NCI-H2081 (cell line): ENCODE measurements around the gene PRKCA.
"Not testable (repeated sequence)": the region's sequence is repeated elsewhere in the genome, so short reads cannot be mapped to it uniquely, and the experiment has no call there.

ENCODE experiments used
- DNase-seq, 2 experiments: peaks; one replicate each; lab custom pipeline; 2025; lab: John Stamatoyannopoulos, UW

PRKCA gene

DNA sequence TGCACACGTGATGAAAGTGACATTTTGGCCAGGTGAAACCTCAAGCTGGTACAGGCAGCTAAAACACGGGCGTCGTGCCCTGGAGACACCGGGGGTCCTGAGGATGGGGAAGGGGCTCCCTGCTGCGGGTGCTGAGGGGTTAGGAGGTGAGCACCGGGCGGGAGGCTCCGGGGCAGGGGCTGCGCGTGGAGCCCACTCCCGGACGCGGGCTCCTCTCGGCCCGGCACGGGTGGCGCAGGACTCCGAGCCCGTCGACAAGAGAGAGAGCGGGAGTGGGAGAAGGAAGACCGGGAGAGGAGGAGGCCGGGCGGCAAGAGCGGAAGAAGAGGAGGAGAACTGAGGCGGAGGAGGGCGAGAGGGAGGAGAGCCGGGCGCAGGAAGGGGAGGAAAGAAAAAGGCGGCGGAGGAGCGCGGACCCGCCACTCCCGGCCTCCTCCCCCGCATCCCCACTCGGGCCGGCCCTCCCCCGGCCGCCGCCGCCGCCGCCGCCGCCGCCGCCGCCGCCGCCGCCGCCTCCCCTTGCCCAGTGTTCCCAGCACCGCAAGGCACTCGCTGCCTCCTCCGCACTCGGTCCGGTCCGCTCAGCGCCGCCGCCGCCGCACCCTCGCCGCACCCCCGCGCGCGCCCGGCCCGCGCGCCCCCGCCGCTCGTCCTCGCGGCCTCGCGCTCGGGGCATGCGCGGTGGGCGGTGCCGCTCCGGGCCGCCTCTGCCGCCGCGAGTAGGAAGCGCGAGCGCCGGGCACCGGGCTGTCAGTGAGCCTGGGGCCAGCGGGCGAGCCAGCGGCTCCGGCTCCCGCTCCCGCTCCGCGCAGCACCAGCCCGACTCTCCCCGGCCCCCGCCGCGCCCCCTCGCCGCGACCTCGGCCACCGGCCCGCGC lies at the start of gene PRKCA:
TSS of gene PRKCA (plus strand) at position 750 of the 878 bp plus-strand sequence.
- DNase-seq: peak; percentile 84 to 86

DNA sequence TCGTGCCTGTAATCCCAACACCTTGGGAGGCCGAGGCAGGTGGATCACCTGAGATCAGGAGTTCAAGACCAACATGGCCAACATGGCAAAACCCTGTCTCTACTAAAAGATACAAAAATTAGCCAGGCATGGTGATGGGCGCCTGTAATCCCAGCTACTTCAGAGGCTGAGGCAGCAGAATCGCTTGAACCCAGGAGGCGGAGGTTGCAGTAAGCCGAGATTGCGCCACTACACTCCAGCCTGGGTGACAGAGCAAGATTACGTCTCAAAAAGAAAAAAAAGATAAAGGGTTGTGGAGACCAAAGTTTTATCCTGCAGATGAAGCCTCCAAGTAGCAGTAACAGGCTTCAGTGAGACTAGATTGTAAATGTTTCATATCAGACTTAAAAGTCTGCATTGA lies 49.0 kb upstream of the PRKCA start:
- not testable (repeated sequence) for DNase-seq

DNA sequence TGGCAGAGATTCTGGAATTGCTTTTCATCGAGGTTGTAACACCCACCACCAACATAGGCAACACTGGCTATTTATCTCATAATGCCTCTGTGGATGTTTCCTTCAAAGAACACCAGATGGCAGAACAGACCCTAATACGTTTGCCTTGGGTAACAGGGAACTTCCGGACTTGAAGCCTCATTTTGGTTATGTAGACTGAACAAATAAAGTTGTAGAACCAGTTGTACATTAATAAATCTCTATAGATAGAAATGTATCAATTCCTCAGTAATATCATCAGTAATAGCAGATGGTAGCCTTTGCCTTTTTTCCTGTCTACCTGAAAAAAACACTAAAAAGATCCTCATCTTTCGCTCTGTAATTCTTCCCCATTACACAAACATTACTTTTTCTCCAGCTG lies 47.3 kb upstream of the PRKCA start:
- peak; percentile 79 to 86 for DNase-seq

DNA sequence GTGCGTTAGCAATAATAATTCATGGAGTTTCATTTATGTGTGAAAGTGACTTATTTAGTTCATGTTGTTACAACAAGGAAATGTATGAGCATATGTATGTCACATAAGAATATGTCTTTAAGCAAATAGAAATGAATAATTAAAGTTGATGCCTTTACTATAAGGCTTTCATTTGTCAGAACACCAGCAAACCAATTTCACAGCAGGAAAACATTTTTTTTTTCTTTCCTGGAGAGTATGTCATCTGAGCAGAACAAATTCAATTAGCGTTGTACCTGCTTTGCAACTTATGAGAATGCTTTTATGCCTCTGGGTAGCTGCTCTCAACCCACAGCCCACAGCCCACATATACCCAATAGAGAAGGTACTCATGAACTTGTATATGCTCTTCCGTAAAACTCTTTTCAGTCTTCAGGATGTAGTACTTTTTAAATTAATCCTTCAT lies 46.9 kb upstream of the PRKCA start:
- peak in 1 of 2 experiments; percentile 7 for DNase-seq

DNA sequence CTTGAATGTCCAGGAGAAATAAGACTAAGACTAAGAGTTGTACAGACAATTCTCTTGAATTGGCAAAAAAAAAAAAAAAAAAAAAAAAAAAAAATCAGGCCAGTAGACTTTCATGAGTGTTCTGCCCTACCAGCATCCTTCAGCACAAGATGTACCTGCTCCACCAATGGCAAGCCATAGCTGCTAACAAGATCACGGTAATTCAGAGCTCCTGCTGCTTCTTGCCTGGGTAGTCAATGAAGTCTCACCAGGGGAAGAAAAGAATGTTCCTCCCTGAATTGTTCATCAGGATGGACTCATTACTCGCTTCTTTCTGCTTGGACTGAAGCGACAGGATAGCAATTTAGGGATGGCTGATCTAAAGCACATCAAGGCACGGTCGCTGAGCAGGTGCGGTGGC lies 42.1 kb upstream of the PRKCA start:
- no peak for DNase-seq

DNA sequence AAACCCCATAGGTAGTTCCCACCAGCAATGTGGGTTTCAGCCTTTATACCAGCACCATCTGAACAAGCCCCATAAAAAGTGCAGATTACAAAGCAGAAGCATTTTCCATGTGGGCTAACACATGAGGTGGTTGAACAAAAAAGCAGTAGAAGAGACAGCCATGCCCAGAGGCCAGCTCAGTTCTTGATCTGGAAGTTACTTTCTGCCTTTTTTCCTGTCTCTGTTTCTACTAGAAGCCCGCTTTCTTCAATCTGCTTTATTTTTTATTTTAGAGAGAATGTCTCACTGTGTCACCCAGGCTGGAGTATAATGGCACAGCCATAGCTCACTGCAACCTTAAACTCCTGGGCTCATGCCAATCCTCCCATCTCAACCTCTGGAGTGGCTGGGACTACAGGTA lies 41.7 kb upstream of the PRKCA start:
- DNase-seq: no peak

DNA sequence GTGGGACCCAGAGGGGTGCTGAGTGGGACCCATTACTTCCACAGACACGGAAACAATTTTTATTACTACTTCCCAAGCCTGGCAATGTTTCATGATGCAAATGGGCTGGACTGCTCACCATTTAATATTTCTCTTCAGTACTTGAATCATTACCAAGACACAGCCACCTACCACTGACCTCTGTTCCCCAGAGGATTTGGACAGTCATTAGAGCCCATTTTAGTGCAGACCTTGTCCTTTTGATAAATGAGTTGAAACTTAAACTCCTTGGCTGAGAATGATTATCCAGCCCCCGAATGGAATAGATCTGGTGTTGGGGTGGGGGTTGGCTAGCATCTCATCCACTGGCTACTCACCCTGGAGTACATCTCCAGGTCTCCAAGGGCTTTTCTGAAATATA lies 39.6 kb upstream of the PRKCA start:
- DNase-seq: no peak

DNA sequence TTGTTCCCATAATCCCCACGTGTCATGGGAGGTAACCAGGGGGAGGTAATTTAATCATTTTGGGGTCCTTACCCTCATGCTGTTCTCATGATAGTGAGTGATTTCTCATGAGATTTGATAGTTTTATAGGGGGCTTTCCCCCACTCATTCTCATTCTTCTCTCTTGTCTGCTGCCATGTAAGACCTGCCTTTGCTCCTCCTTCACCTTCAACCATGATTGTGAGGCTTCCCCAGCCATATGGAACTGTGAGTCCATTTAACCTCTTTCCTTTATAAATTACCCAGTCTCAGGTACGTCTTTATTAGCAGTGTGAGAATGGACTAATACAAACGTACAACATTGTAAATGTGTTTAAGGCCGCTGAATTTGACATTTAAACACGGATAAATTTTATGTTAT lies 37.7 kb upstream of the PRKCA start:
- DNase-seq: no peak

DNA sequence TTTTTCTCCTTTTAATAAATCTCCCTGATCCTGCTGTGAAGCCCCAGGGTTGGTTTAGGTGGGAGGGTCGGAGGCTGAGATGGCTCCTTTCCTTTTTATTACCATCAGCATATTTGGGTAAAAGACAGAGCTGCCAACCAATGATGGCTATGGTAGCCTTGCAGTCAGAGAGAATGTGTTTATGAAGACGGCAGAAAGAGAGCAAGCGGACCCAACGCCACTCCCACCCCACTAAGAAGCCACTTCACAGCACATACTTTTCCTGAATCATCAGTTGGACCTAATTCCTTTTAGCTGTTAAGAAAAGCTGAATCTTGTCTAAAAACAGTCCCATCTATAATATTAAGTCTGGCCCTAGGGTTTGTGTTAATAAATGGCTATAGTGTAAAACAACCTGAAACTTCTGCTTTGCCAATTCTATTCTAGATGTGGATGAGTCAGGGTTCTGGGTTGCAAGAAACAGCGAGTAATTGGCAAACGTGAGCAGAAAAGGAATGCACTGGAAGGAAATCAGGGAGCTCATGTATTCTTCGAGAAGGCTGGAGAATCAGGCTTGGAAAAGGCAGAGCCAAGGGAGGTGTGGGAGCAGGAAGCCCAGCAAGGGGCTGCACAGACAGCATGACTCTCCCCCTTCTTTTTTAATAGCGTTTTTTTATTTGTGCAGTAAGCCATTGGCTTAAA lies 34.0 kb upstream of the PRKCA start:
- DNase-seq: no peak

DNA sequence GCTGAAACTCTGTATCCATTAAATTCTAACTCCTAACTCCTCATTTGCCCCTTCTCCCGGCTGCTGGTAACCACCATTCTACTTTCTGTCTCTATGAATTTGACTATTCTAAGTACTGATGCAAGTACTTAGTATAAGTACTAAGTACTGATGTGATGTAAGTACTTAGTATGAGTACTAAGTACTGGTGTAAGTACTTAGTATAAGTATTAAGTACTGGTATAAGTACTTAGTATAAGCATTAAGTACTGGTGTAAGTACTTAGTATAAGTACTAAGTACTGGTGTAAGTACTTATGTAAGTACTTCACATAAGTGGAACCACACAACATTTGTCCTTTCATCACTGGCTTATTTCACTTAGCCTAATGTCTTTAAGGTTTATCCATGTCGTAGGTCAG lies 32.3 kb upstream of the PRKCA start:
- DNase-seq: no peak

DNA sequence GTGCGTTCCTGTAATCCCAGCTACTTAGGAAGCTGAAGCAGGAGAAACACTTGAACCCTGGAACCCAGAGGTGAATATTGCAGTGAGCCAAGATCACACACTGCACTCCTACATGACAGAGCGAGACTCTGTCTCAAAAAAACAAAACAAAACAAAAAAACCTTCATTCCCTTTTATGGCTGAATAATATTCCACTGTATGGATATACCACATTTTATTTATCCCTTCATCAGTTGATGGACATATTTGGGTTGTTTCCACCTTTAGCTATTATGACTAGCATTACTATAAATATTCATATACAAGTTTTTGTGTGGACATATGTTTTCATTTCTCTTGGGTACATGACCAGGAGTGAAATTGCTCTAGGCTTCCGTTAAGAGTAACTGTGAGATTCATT lies 30.9 kb upstream of the PRKCA start:
- DNase-seq: no peak

DNA sequence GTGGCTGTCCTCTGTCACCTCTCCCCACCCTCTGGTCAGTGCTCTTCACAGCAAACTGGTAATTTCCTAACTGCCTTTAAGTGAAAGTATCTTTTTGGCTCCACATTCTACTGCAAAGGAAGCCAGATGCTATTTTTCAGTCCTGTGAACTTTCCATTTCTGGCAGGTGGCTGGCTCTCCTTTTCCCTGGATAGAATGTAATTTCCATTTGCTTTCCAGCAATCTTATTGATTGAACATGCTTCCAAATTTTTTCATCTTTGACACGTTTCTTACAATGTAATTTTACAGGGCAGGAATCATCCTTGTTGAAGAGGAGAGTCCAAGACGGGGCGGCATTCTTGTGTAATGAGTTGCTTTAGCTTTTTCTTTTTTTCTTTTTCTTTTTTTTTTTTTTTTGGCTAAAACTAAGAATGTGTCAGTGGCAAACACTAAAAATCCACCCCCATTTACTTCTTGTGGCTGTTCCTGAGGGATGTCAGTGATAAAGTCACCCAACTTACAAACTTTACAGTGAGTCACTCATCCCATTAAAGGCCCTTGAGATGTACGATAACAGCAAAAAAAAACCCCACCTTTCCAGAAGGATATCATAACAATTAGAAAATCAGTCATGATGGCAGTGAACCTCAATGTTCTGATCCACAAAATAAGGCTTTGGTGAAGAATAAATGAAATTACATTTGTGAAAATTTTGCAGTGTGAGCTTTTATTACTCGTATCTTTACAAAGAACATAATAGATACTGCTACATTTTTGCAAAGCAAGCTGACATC lies 29.4 kb upstream of the PRKCA start:
- DNase-seq: no peak

DNA sequence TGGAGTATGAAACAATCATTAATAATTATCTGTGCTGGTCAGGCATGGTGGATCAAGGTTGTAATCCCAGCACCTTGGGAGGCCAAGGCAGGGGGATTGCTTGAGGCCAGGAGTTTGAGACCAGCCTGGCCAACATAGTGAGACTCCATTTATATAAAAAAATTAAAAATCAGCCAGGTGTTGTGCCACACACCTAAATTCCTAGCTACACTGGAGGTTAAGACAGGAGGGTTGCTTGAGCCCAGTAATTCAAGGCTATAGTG lies 28.9 kb upstream of the PRKCA start:
- DNase-seq: no peak

DNA sequence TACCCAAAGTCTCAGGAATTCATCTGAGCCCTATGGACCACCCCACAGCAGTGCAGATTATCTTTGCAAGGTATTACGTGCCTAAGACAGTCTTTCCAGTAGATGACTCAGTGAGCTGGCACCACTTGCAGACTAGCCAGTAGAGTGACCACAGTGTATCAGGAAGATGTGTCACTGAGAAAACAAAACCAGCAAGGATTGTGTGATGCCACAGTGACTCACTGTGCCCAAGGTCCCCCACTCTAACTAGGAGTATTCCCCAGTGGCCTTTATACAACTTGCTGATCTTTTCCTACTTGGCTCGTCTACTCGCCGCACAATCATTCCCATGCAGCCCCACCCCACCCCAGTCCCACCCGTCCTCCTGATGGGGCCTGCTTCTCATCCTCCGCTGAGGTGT lies 26.8 kb upstream of the PRKCA start:
- no peak for DNase-seq

DNA sequence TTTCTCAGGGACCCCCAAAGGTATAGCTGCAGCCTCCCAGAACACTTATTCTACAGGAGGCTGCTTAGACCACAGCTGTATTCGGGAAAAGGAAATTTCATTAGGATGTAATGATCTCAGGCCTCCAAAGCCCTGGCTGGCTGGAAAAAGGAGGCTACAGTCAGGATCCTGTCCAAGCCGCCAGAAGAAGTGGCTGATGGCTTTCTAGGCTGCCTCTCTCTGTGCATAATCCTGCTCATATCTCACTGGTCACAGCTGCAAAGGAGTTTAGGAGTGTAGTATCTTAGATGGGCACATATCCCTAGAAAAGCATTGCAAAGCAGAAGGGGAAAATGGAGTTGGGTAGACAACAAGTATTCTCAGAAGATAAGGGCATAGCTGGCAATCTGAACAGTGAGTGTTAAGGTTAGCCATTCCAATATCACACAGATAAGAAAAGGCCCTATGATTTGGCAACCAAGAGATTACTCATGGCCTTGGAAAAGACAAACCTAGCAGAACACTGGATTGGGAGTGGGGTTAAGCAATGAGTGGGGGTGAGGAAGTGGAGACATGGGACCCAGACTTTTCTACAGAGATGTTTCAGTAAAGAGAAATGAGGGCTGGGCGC lies 26.0 kb upstream of the PRKCA start:
- no peak for DNase-seq

DNA sequence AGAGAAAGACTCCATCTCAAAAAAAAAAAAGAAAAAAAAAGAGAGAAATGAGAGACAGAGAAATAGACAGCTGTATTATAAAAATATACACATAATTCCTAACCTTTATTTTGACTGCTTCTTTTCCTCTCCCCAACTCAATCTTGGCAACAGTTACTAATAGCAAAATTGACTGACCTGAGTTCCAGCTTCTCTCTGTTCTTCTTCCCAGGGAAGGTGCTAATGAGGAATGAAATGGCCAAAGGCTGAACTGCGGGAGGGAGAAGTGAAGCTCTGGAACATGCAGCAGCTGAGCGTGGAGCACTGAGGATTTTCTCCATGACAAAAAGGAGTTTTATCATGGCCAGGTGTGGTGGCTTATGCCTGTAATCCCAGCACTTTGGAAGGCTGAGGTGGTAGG lies 25.2 kb upstream of the PRKCA start:
- no peak for DNase-seq

DNA sequence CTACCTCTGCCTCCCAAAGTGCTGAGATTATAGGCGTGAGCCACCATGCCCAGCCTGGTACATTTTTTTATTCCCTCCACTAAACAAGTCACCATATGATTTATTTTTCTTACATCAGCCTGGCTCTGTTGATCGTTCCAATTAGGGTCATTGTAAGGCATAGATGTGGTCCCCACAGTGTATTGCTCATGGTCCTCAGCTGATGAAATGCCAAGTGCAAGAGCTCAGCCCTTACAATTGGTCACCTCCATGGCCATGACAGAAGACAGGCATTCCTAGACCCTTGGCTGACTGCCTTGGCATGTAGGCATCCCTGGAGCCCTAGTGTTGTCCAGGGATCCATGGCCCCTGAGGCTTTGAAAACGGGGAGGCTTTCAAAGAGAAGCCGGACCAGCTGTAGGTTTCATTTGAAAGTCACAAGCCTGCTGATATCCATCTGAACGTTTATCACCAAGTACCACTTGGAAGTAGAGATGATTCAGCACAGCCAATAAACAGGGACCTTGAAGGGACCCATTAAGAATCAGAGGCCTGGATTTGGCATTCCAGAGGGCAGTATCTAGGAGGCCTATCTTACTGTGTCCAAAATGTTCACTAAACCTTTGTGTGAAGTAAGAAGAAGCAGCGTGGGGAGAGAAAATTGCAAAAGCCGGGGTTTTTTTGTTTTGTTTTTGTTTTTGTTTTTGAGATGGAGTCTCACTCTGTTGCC lies 20.6 kb upstream of the PRKCA start:
- DNase-seq: no peak

DNA sequence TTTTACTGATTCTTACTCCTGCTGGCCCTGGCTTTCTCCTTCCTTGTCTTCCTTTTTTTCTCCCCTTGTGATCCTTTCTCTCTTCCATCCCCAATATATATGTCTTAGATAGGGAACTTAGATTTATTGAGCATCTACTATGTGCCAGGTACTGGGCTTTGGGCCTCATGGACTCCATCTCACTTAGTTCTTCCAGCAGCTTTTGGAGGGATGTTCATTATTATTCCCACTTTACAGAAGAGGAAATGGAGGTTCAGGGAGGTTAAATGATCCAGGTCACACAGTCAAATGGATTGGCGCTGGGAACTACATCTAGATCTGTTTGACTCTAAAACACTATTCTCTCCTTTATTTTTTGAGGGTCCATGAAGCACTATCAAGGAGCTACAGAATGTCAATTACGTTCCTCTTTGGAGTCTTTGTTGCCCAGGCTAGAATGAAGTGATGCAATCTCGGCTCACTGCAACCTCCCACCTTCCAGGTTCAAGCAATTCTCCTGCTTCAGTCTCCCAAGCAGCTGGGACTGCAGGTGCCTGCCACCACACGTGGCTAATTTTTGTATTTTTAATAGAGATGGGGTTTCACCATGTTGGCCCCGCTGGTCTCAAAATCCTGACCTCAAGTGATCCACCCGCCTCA lies 19.0 kb upstream of the PRKCA start:
- DNase-seq: no peak

DNA sequence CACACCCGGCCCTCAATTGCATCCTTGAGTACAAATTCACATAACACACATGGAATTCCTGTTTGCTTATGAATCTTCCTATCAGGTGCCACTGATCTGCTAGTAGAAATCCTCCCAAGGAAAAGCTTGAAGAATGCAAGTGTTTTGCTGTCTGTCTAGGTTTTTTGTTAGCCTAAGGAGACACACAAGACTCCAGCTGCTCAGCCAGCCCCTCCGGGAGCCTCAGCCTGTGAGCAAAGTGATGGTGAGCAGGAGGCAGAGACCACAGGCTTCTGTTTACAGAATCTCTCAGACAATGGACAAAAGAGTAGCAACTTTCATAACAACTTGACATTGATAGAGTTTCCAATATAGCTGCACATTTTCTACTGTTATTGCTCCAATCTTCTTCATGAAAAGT lies 18.4 kb upstream of the PRKCA start:
- no peak for DNase-seq

DNA sequence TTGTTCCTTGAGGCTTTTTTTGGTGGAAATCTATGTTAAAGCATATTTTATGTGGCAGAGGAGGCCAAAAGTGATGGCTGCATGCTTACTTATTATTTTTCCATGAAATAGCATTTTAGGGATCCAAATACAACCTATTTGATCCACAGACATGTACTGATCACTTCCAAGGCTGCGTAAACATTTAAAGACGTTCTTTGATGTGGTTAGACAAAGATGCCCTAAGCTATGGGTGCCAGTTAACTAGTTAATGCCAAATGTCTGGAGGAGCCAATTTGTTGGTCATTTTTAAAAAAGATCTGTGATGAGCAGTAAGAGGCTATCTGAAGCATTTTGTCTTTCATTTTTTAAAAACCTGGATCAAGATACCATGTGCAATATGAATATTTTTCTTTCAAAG lies 17.3 kb upstream of the PRKCA start:
- no peak for DNase-seq

DNA sequence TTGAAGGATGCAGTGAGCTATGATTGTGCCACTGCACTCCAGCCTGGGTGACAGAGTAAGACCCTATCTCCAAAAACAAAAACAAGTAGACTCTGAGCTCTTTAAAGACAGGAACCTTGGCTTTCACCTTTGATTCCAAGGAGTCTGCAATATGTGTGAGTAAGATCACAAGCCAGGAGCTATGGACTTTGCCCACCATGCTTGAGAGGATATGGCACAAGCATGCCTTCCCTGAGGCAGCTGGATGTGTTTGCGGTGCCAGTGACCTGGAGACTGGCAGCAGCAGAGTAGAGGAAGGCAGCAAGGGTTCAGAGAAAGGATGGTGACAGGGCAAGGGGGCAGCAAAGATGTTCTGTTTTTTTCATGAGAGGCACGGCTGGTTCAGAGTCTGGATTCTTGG lies 14.5 kb upstream of the PRKCA start:
- no peak for DNase-seq
